CD4-positive, alpha-beta T cell (primary cell): ENCODE data around the gene ZNF688. TPM values are rescaled to one million over a fixed set of nuclear protein-coding genes. Genes with fewer than 3 reads are reported as not detected.

Experiments
- ATAC-seq: fragments of 200-7000 bp; cut with Tn5 transposase; one replicate; pipeline ENCODE4 v1.10.0; 2022; ENCODE audit warnings: mild to moderate bottlenecking; ENCODE audit not compliant: poor library complexity
- CTCF ChIA-PET: fragments of 350-600 bp; sonication (Branson Sonifier 250); formaldehyde crosslinking; loops from one replicate; lab custom pipeline; 2021; ENCODE audit warnings: antibody characterized with exemption, inconsistent platforms; lab: Charles Lee
- POLR2A ChIA-PET: fragments of 350-600 bp; sonication (Branson Sonifier 250); formaldehyde crosslinking; loops from one replicate; lab custom pipeline; 2021; ENCODE audit warnings: antibody characterized with exemption, inconsistent platforms; lab: Charles Lee
- DNase-seq, 14 experiments: peaks; one replicate each; pipeline ENCODE4 v3.0.0-alpha.2; 2013 to 2020; ENCODE audit warnings: mixed read lengths in 2 of 14
- H3K27ac ChIP-seq, 2 donors: one replicate each; pipeline versions ENCODE4 v1.5.1 to v1.7.0; 2013; ENCODE audit warnings: low read length in 2 of 2, low read depth in 1 of 2, mild to moderate bottlenecking in 1 of 2
- H3K27me3 ChIP-seq, 2 experiments: 1 replicate in 1 of 2; 2 replicates in 1 of 2; pipeline versions ENCODE4 v1.6.1 to v1.7.0; 2013; ENCODE audit warnings: low read length in 2 of 2, control low read depth in 1 of 2, mild to moderate bottlenecking in 1 of 2, moderate library complexity in 1 of 2; ENCODE audit not compliant: insufficient read depth in 2 of 2, control insufficient read depth in 1 of 2
- H3K36me3 ChIP-seq: one replicate; pipeline ENCODE4 v1.6.1; 2013; ENCODE audit warnings: low read length, control low read depth; ENCODE audit not compliant: insufficient read depth
- H3K4me1 ChIP-seq: one replicate; pipeline ENCODE4 v1.6.1; 2013; ENCODE audit warnings: low read length, control low read depth; ENCODE audit not compliant: insufficient read depth
- H3K4me3 ChIP-seq: one replicate; pipeline ENCODE4 v1.5.1; 2013; ENCODE audit warnings: mild to moderate bottlenecking, low read length, moderate library complexity
- H3K9me3 ChIP-seq, 2 experiments: 1 replicate in 1 of 2; 2 replicates in 1 of 2; pipeline versions ENCODE4 v1.6.1 to v1.7.0; 2013; ENCODE audit warnings: low read length in 2 of 2, mild to moderate bottlenecking in 2 of 2, control low read depth in 1 of 2, moderate library complexity in 1 of 2; ENCODE audit not compliant: control insufficient read depth in 1 of 2, insufficient read depth in 1 of 2
- H3K27ac Mint-ChIP-seq: one replicate; pipeline ENCODE4 v1.8.0; 2020; ENCODE audit warnings: mixed read lengths
- H3K27me3 Mint-ChIP-seq: one replicate; pipeline ENCODE4 v1.8.0; 2021; ENCODE audit warnings: mixed read lengths
- H3K36me3 Mint-ChIP-seq: one replicate; pipeline ENCODE4 v1.8.0; 2021; ENCODE audit warnings: low read depth, mixed read lengths
- H3K4me1 Mint-ChIP-seq: one replicate; pipeline ENCODE4 v1.8.0; 2021; ENCODE audit warnings: low read depth, mixed read lengths
- H3K4me3 Mint-ChIP-seq: one replicate; pipeline ENCODE4 v1.8.0; 2020; ENCODE audit warnings: mild to moderate bottlenecking, mixed read lengths
- H3K9me3 Mint-ChIP-seq: one replicate; pipeline ENCODE4 v1.8.0; 2020; ENCODE audit warnings: mixed read lengths
- CTCF ChIP-seq: fragments of 200-600 bp; IDR thresholded peaks from one replicate; pipeline ENCODE4 v1.8.0; 2022; ENCODE audit warnings: antibody characterized with exemption, mild to moderate bottlenecking
- intact Hi-C, 2 experiments: fragments of 100-400 bp; cut with DNase I in 1 of 2; cut with micrococcal nuclease in 1 of 2; formaldehyde crosslinking; loops; one replicate each; pipeline versions ENCODE4 v1.15.1 to v1.9.0; 2023 to 2025; cut with DNase I, micrococcal nuclease
- total RNA-seq, 174 experiments: library from RNA in 2 of 174; stranded (reverse) in 2 of 174; gene quantifications; one replicate each; pipeline ENCODE4 v1.2.3 and lab custom pipeline; 2021 to 2026

Gene ZNF688
- total RNA-seq, 2 experiments from 2014 or later, result 8.8 to 9.6 TPM

GRCh38 chr16:30530163-30531037 lies 41.1 kb downstream of the ZNF688 start:
- H3K9me3 Mint-ChIP-seq, result no peaks in the 10 kb centered on the region
- POLR2A ChIA-PET, result interaction anchor here (0.6 to 4.4 kb wide), 8 partner anchors 21 to 167 kb away, joined by 3 to 23 read pairs (median 4); partner anchors contain the start of genes ZNF688, ZNF689 and ZNF764
- peaks cover 17% of the 10 kb centered on the region for H3K36me3 ChIP-seq
- CTCF ChIA-PET, result interaction anchor here (1.2 to 4.9 kb wide), 4 partner anchors 27 to 100 kb away, joined by 4 to 22 read pairs (median 6); partner anchors contain the start of genes DCTPP1 and ZNF764
- intact Hi-C loops, result loop anchor here in 1 of 2 experiments (5.0 kb wide), 1 partner anchor 102 kb away; no protein-coding TSS in a partner anchor
- peaks cover 70% of the 10 kb centered on the region for H3K4me1 ChIP-seq
- no peak for TF ChIP-seq CTCF
- peaks cover 21% of the 10 kb centered on the region for H3K36me3 Mint-ChIP-seq
- DNase-seq (peak in 3 of 14 experiments; percentile 62 to 74 (median 67)), ATAC-seq (peak; percentile 8)
- peak overlapping the region; percentile 78 for H3K27ac Mint-ChIP-seq
- no peaks in the 10 kb centered on the region for H3K9me3 ChIP-seq
- H3K4me3 Mint-ChIP-seq, result peak overlapping the region; percentile 71
- peak overlapping the region; percentile 10 to 40 for H3K27ac ChIP-seq
- no peak overlapping the region for H3K4me3 ChIP-seq
- peaks cover 39% of the 10 kb centered on the region for H3K4me1 Mint-ChIP-seq
- no peaks in the 10 kb centered on the region for H3K27me3 Mint-ChIP-seq
- H3K27me3 ChIP-seq, result no peaks in the 10 kb centered on the region

- CTCF ChIA-PET, result interaction anchor here (0.8 to 4.9 kb wide), 4 partner anchors 29 to 99 kb away, joined by 4 to 22 read pairs (median 6); partner anchors contain the start of genes DCTPP1 and ZNF764
- ATAC-seq (no peak), DNase-seq (peak in 1 of 14 experiments; percentile 20)
- TF ChIP-seq CTCF, result no peak
- H3K27me3 Mint-ChIP-seq, result no peaks in the 10 kb centered on the region
- H3K27ac Mint-ChIP-seq, result peak overlapping the region; percentile 78
- H3K36me3 ChIP-seq, result peaks cover 17% of the 10 kb centered on the region
- H3K27ac ChIP-seq, result no peak overlapping the region
- H3K4me3 ChIP-seq, result no peak overlapping the region
- H3K4me1 Mint-ChIP-seq, result peaks cover 30% of the 10 kb centered on the region
- H3K4me1 ChIP-seq, result peaks cover 58% of the 10 kb centered on the region
- intact Hi-C loops, result loop anchor here in 1 of 2 experiments (1.0 to 5.0 kb wide), 2 partner anchors 37 to 59 kb away; no protein-coding TSS in a partner anchor
- peaks cover 12% of the 10 kb centered on the region for H3K36me3 Mint-ChIP-seq
- H3K9me3 Mint-ChIP-seq, result no peaks in the 10 kb centered on the region
- H3K4me3 Mint-ChIP-seq, result peak overlapping the region; percentile 42
- H3K9me3 ChIP-seq, result no peaks in the 10 kb centered on the region
- no peaks in the 10 kb centered on the region for H3K27me3 ChIP-seq
- POLR2A ChIA-PET, result interaction anchor here (0.9 to 4.4 kb wide), 5 partner anchors 29 to 70 kb away, joined by 4 to 23 read pairs (median 6); partner anchors contain the start of genes ITGAL, ZNF688 and ZNF764
These were observed 42.6 kb downstream of the ZNF688 start for GRCh38 chr16:30528799-30529457.
